ENCODE results near the gene COG6. TPM values are rescaled to one million over a fixed set of nuclear protein-coding genes. Genes with fewer than 3 reads are reported as not detected.

The COG6 gene
- total RNA-seq, 1 donor from 2014 or later = 32.7 TPM

- intact Hi-C loops (cut with micrococcal nuclease) = loop anchor here (5.0 to 10.0 kb wide), 2 partner anchors 529 to 621 kb away; no protein-coding TSS in a partner anchor
Observed at GRCh38 chr13:39675904-39676303, 20.4 kb downstream of the COG6 start.

GRCh38 chr13:39676315-39676876, 20.9 kb downstream of the COG6 start:
- intact Hi-C loops (cut with micrococcal nuclease) = loop anchor here (5.0 to 10.0 kb wide), 2 partner anchors 529 to 622 kb away; no protein-coding TSS in a partner anchor

GRCh38 chr13:39682310-39682709, 26.8 kb downstream of the COG6 start:
- intact Hi-C loops (cut with micrococcal nuclease) = no loop called here

GRCh38 chr13:39682788-39683187, 27.3 kb downstream of the COG6 start:
- intact Hi-C loops (cut with micrococcal nuclease) = no loop called here

- intact Hi-C loops (cut with micrococcal nuclease) = loop anchor here (1.0 kb wide), 1 partner anchor 998 kb away; no protein-coding TSS in a partner anchor
Observed at GRCh38 chr13:39684531-39685137, 29.2 kb downstream of the COG6 start.

- intact Hi-C loops (cut with micrococcal nuclease) = loop anchor here (2.0 kb wide), 1 partner anchor 257 kb away; no protein-coding TSS in a partner anchor
Observed at GRCh38 chr13:39685652-39686051, 30.2 kb downstream of the COG6 start.

GRCh38 chr13:39688278-39688677, 32.8 kb downstream of the COG6 start:
- intact Hi-C loops (cut with micrococcal nuclease) = loop anchor here (2.0 kb wide), 1 partner anchor 1089 kb away; no protein-coding TSS in a partner anchor

- intact Hi-C loops (cut with micrococcal nuclease) = loop anchor here (2.0 kb wide), 1 partner anchor 1088 kb away; no protein-coding TSS in a partner anchor
Observed at GRCh38 chr13:39688699-39689405, 33.4 kb downstream of the COG6 start.

- intact Hi-C loops (cut with micrococcal nuclease) = no loop called here
Observed at GRCh38 chr13:39692660-39693438, 37.4 kb downstream of the COG6 start.

GRCh38 chr13:39699274-39699673, 43.8 kb downstream of the COG6 start:
- intact Hi-C loops (cut with micrococcal nuclease) = no loop called here

- intact Hi-C loops (cut with micrococcal nuclease) = no loop called here
Observed at GRCh38 chr13:39712626-39713025, 57.2 kb downstream of the COG6 start.

GRCh38 chr13:39729156-39729555, 73.7 kb downstream of the COG6 start:
- intact Hi-C loops (cut with micrococcal nuclease) = no loop called here

- intact Hi-C loops (cut with micrococcal nuclease) = no loop called here
Observed at GRCh38 chr13:39734952-39735351, 79.5 kb downstream of the COG6 start.

GRCh38 chr13:39737047-39737446, 81.6 kb downstream of the COG6 start:
- intact Hi-C loops (cut with micrococcal nuclease) = no loop called here

- intact Hi-C loops (cut with micrococcal nuclease) = no loop called here
Observed at GRCh38 chr13:39740761-39741160, 85.3 kb downstream of the COG6 start.

GRCh38 chr13:39748961-39749360, 93.5 kb downstream of the COG6 start:
- intact Hi-C loops (cut with micrococcal nuclease) = no loop called here

- intact Hi-C loops (cut with micrococcal nuclease) = no loop called here
Observed at GRCh38 chr13:39749528-39749927, 94.1 kb downstream of the COG6 start.

- intact Hi-C loops (cut with micrococcal nuclease) = no loop called here
Observed at GRCh38 chr13:39751805-39752204, 96.3 kb downstream of the COG6 start.

- intact Hi-C loops (cut with micrococcal nuclease) = no loop called here
Observed at GRCh38 chr13:39760521-39760920, 105.1 kb downstream of the COG6 start.

GRCh38 chr13:39765801-39766463, 110.5 kb downstream of the COG6 start:
- intact Hi-C loops (cut with micrococcal nuclease) = no loop called here
